Kidney (tissue), 14 donors: ENCODE measurements around the gene CTTN. TPM values are rescaled to one million over a fixed set of nuclear protein-coding genes. Genes with fewer than 3 reads are reported as not detected.

ENCODE experiments used
- DNase-seq, 5 donors: peaks; one replicate each; pipeline ENCODE4 v3.0.0-alpha.2; 2013 to 2020
- FAIRE-seq: peaks from 2 replicates; lab custom pipeline; 2012; peaks lifted over from hg19 to GRCh38; lab: Jason Lieb, UNC
- H3K27ac ChIP-seq, 2 donors: one replicate each; pipeline ENCODE4 v1.7.0; 2013; ENCODE audit warnings: low read depth in 2 of 2, low read length in 2 of 2, inconsistent platforms in 1 of 2
- H3K27me3 ChIP-seq: one replicate; pipeline ENCODE4 v1.7.1; 2013; ENCODE audit warnings: low read length, inconsistent platforms; ENCODE audit not compliant: control insufficient read depth, insufficient read depth
- H3K36me3 ChIP-seq, 3 donors: one replicate each; pipeline versions ENCODE4 v1.7.0 to v1.7.1; 2013; ENCODE audit warnings: low read length in 3 of 3, control low read depth in 1 of 3, inconsistent platforms in 1 of 3; ENCODE audit not compliant: insufficient read depth in 3 of 3, control insufficient read depth in 2 of 3
- H3K4me1 ChIP-seq, 3 donors: one replicate each; pipeline versions ENCODE4 v1.7.0 to v1.7.1; 2013; ENCODE audit warnings: low read length in 3 of 3, inconsistent platforms in 1 of 3, low read depth in 1 of 3; ENCODE audit not compliant: control insufficient read depth in 2 of 3, insufficient read depth in 2 of 3
- H3K4me3 ChIP-seq, 3 donors: one replicate each; pipeline versions ENCODE4 v1.7.0 to v1.8.1; 2013; ENCODE audit warnings: low read length in 3 of 3, control low read depth in 1 of 3, inconsistent platforms in 1 of 3
- H3K9ac ChIP-seq, 3 donors: one replicate each; pipeline versions ENCODE4 v1.7.0 to v1.7.1; 2013; ENCODE audit warnings: low read length in 3 of 3, control low read depth in 1 of 3, inconsistent platforms in 1 of 3
- H3K9me3 ChIP-seq, 3 donors: one replicate each; pipeline versions ENCODE4 v1.7.0 to v1.7.1; 2013; ENCODE audit warnings: low read length in 3 of 3, control low read depth in 1 of 3, inconsistent platforms in 1 of 3; ENCODE audit not compliant: control insufficient read depth in 2 of 3, insufficient read depth in 1 of 3
- intact Hi-C: fragments of 100-400 bp; cut with DNase I; formaldehyde crosslinking; loops from one replicate; pipeline ENCODE4 v1.11.1; 2022
- polyA plus RNA-seq: library from polyadenylated mRNA; stranded (reverse); fragments of 350-450 nt; fragmentation: Illumina TruSeq; extraction: RNeasy Lipid Tissue Mini Kit (QIAGEN cat#74804); gene quantifications from one replicate; pipeline ENCODE4 v1.2.3, GENCODE V29; 2014; ENCODE audit warnings: low read depth, low replicate concordance; ENCODE audit not compliant: insufficient read depth
- total RNA-seq: library from RNA; stranded (reverse); fragmentation: NEBNext Ultra II Directional; extraction: Animal tissue kit (Norgen Biotek cat#: 25700); gene quantifications from one replicate; pipeline ENCODE4 v1.2.1, GENCODE V29; 2021
- TF ChIP-seq, protein P1 (sequence below): IDR thresholded peaks from 3 replicates; pipeline ENCODE4 v1.5.1; 2012; ENCODE audit warnings: mild to moderate bottlenecking, moderate library complexity, borderline replicate concordance; ENCODE audit not compliant: insufficient read depth; ENCODE audit errors: extremely low read depth
- donor health status: control.
- donor health status: control.
- donor health status: control.
- donor health status: control.
- donor health status: control.
- donor health status: DM: yes; HTN: yes; CAD: no.
- donor health status: Normal renal cell carcinoma (clear cell type).

Gene CTTN
- total and polyA plus RNA-seq, 2 donors from 2014 or later, result 84.9 to 316 TPM

DNA sequence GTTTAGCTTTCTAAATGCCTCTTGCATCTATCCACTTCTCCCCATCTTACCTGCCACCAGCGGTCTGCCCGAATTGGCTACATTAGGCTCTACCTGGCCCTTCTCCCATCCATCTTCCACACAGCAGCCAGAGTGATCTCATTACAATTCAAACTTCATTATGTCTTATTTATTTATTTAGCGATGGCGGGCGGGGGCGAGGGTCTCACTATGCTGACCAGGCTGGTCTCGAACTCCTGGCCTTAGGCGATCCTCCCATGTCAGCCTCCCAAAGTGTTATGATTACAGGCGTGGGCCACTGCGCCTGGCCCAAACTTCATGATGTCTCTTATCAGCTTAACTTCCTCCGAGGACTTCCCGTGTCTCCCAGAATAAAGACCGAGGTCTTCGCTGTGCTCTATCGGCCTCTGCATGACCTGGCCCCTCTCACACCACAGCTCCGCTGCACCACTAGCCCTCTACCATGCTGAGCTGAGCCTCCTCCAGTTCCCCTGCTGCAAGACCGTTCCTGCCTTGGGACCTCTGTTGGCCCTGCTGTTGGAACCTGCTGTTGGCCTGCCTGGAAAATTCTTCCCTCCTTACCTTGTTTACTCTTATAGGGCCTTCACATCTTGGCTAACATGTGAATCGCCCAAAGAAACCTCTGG, 870 bp upstream of the CTTN start:
- FAIRE-seq (no peak), DNase-seq (peak in 3 of 5 donors; percentile 33 to 52 (median 33))
- Histone ChIP-seq H3K9me3 (no peaks in the 10 kb centered on the region), H3K36me3 (peaks cover 0 to 2% (median 0%) of the 10 kb centered on the region in 3 donors), H3K9ac (peak overlapping the region; percentile 21 to 80 (median 73)), H3K27ac (peak overlapping the region; percentile 73 to 85), H3K4me3 (peak overlapping the region; percentile 79 to 85 (median 82)), H3K27me3 (no peaks in the 10 kb centered on the region), H3K4me1 (peaks cover 4 to 19% (median 9%) of the 10 kb centered on the region in 3 donors)
- intact Hi-C loops, result no loop called here
- TF ChIP-seq, protein P1, sequence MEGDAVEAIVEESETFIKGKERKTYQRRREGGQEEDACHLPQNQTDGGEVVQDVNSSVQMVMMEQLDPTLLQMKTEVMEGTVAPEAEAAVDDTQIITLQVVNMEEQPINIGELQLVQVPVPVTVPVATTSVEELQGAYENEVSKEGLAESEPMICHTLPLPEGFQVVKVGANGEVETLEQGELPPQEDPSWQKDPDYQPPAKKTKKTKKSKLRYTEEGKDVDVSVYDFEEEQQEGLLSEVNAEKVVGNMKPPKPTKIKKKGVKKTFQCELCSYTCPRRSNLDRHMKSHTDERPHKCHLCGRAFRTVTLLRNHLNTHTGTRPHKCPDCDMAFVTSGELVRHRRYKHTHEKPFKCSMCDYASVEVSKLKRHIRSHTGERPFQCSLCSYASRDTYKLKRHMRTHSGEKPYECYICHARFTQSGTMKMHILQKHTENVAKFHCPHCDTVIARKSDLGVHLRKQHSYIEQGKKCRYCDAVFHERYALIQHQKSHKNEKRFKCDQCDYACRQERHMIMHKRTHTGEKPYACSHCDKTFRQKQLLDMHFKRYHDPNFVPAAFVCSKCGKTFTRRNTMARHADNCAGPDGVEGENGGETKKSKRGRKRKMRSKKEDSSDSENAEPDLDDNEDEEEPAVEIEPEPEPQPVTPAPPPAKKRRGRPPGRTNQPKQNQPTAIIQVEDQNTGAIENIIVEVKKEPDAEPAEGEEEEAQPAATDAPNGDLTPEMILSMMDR, result no peak

DNA sequence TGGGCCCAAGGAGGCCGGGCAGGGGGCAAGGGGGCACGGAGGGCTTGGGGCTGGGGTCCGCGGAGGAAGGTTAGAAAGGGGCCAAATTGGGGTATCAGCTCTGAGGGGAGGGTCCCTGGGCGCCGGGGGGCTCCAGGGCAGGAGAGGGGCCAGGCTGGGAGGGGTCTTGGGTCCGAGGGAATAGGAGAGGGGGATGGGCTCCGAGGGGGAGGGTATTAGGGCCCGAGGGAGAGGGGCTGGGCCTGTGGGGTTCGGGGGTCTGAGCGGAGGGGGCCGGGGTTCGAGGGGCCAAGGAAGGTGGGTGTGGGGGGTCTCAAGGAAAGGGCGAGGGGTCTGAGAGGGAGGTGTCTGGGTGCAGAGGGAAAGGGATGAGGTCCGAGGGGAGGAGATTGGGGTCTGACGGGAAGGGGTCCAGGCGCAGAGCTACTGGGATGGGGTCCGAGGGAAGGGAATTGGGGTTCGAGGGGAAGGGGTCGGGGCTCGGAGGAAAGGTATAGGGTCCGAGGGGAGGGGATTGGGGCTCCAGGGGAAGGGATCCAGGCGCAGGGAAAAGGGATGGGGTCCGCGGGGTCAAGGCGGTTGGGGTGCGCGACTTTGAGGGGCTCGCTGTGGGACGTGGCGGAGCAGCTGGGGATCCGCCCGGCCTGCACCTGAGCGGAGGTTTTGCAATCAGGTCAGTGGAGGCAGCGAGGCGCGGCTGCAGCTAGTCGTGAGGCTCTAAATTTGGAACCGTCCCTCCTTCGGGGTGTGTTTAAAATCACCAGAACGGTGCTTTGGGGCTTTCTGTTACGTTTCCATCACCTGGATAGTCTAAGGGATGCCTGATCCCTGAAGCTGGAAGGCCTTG, 728 bp downstream of the CTTN start:
- H3K27ac ChIP-seq, result peak overlapping the region; percentile 73 to 76
- intact Hi-C loops, result no loop called here
- no peaks in the 10 kb centered on the region for H3K9me3 ChIP-seq
- TF ChIP-seq, protein P1, result no peak
- DNase-seq, result peak in 1 of 5 donors; percentile 66
- no peaks in the 10 kb centered on the region for H3K36me3 ChIP-seq
- H3K4me1 ChIP-seq, result peaks cover 4 to 19% (median 9%) of the 10 kb centered on the region in 3 donors
- H3K4me3 ChIP-seq, result peak overlapping the region; percentile 48 to 79 (median 72)
- H3K9ac ChIP-seq, result peak overlapping the region in 2 of 3 donors; percentile 55 to 86
- FAIRE-seq, result no peak
- no peaks in the 10 kb centered on the region for H3K27me3 ChIP-seq

GRCh38 chr11:70399681-70400112, 1.4 kb downstream of the CTTN start:
- peaks cover 4 to 19% (median 9%) of the 10 kb centered on the region in 3 donors for H3K4me1 ChIP-seq
- H3K4me3 ChIP-seq, result peak overlapping the region; percentile 12 to 79 (median 72)
- H3K9ac ChIP-seq, result peak overlapping the region in 2 of 3 donors; percentile 55 to 86
- no peaks in the 10 kb centered on the region for H3K9me3 ChIP-seq
- TF ChIP-seq, protein P1, result no peak
- H3K36me3 ChIP-seq, result no peaks in the 10 kb centered on the region
- DNase-seq (peak in 2 of 5 donors; percentile 39 to 91), FAIRE-seq (no peak)
- peak overlapping the region; percentile 73 to 78 for H3K27ac ChIP-seq
- H3K27me3 ChIP-seq, result no peaks in the 10 kb centered on the region
- intact Hi-C loops, result no loop called here
